ENCODE data around the gene FRMPD4. TPM values are rescaled to one million over a fixed set of nuclear protein-coding genes. Genes with fewer than 3 reads are reported as not detected.

FRMPD4 gene
- total RNA-seq, 1 donor from 2014 or later: 1.7 TPM

DNA sequence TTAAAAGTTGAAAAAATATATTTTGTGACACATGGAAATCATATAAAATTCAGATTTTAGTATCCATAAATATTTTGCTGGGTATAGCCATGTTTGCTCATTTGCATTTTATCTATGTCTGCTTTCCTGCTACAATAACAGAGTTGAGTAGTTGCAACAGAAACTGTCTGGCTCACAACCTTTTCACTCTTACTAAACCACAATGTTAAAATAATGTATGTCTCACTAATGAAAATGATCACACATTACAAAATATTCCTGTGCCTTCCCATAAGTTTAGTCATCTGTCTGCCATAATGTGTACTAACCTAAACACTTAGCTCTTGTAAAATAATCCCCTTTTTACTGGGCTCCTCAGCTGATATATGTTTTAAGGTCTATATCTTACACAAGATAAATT, 479.0 kb downstream of the FRMPD4 start:
- H3K4me3 Mint-ChIP-seq (ENCODE audit: unreplicated experiment): no peak overlapping the region
- H3K36me3 Mint-ChIP-seq (ENCODE audit: unreplicated experiment): no peaks in the 10 kb centered on the region
- H3K4me1 Mint-ChIP-seq (ENCODE audit: unreplicated experiment): no peaks in the 10 kb centered on the region
- DNase-seq (ENCODE audit: extremely low spot score, unreplicated experiment): no peak
- TF ChIP-seq CTCF (IDR thresholded peaks at IDR 0.05): no peak
- H3K9me3 Mint-ChIP-seq (ENCODE audit: unreplicated experiment): peaks cover 3% of the 10 kb centered on the region
- H3K27me3 Mint-ChIP-seq (ENCODE audit: unreplicated experiment): no peaks in the 10 kb centered on the region
- no peak overlapping the region for H3K27ac Mint-ChIP-seq (ENCODE audit: unreplicated experiment)

GRCh38 chrX:12647230-12647629, 509.0 kb downstream of the FRMPD4 start:
- DNase-seq (ENCODE audit: extremely low spot score, unreplicated experiment): no peak
- Mint-ChIP-seq H3K4me3 (ENCODE audit: unreplicated experiment) (no peak overlapping the region), H3K36me3 (ENCODE audit: unreplicated experiment) (no peaks in the 10 kb centered on the region), H3K27ac (ENCODE audit: unreplicated experiment) (no peak overlapping the region), H3K4me1 (ENCODE audit: unreplicated experiment) (no peaks in the 10 kb centered on the region), H3K9me3 (ENCODE audit: unreplicated experiment) (peaks cover 13% of the 10 kb centered on the region), H3K27me3 (ENCODE audit: unreplicated experiment) (no peaks in the 10 kb centered on the region)
- TF ChIP-seq CTCF (IDR thresholded peaks at IDR 0.05): no peak

- no peaks in the 10 kb centered on the region for H3K4me1 Mint-ChIP-seq (ENCODE audit: unreplicated experiment)
- H3K36me3 Mint-ChIP-seq (ENCODE audit: unreplicated experiment): no peaks in the 10 kb centered on the region
- no peak for TF ChIP-seq CTCF (IDR thresholded peaks at IDR 0.05)
- no peak overlapping the region for H3K27ac Mint-ChIP-seq (ENCODE audit: unreplicated experiment)
- H3K27me3 Mint-ChIP-seq (ENCODE audit: unreplicated experiment): no peaks in the 10 kb centered on the region
- peaks cover 13% of the 10 kb centered on the region for H3K9me3 Mint-ChIP-seq (ENCODE audit: unreplicated experiment)
- H3K4me3 Mint-ChIP-seq (ENCODE audit: unreplicated experiment): no peak overlapping the region
- no peak for DNase-seq (ENCODE audit: extremely low spot score, unreplicated experiment)
These were observed 510.7 kb downstream of the FRMPD4 start for GRCh38 chrX:12648995-12649394.

DNA sequence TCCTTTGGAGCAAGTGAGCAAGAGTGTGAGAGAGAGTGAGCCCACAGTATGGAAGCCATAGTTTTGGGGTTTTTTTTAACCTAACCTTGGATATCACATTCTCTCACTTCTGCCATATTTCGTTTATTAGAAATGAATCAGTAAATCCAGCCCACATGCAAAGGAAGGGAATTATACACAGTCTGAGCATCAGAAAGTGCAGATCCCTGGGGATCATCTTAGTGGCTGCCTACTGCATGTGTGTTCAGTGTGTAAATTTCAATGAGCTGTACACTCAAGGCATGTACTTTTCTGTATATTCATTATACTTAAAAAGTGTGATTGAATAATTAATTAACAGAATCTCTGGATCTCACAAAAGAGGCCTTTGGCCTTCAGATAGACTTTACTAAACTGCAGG, 519.2 kb downstream of the FRMPD4 start:
- no peak for TF ChIP-seq CTCF (IDR thresholded peaks at IDR 0.05)
- no peak overlapping the region for H3K27ac Mint-ChIP-seq (ENCODE audit: unreplicated experiment)
- no peaks in the 10 kb centered on the region for H3K27me3 Mint-ChIP-seq (ENCODE audit: unreplicated experiment)
- no peak overlapping the region for H3K4me3 Mint-ChIP-seq (ENCODE audit: unreplicated experiment)
- no peaks in the 10 kb centered on the region for H3K36me3 Mint-ChIP-seq (ENCODE audit: unreplicated experiment)
- DNase-seq (ENCODE audit: extremely low spot score, unreplicated experiment): no peak
- H3K9me3 Mint-ChIP-seq (ENCODE audit: unreplicated experiment): peaks cover 15% of the 10 kb centered on the region
- no peaks in the 10 kb centered on the region for H3K4me1 Mint-ChIP-seq (ENCODE audit: unreplicated experiment)

GRCh38 chrX:12657881-12658280, 519.6 kb downstream of the FRMPD4 start:
- H3K4me1 Mint-ChIP-seq (ENCODE audit: unreplicated experiment): no peaks in the 10 kb centered on the region
- no peak for DNase-seq (ENCODE audit: extremely low spot score, unreplicated experiment)
- no peak for TF ChIP-seq CTCF (IDR thresholded peaks at IDR 0.05)
- H3K27ac Mint-ChIP-seq (ENCODE audit: unreplicated experiment): no peak overlapping the region
- H3K36me3 Mint-ChIP-seq (ENCODE audit: unreplicated experiment): no peaks in the 10 kb centered on the region
- H3K4me3 Mint-ChIP-seq (ENCODE audit: unreplicated experiment): no peak overlapping the region
- H3K9me3 Mint-ChIP-seq (ENCODE audit: unreplicated experiment): peaks cover 17% of the 10 kb centered on the region
- H3K27me3 Mint-ChIP-seq (ENCODE audit: unreplicated experiment): no peaks in the 10 kb centered on the region

Data from osteocyte (in vitro differentiated cells).